CD4-positive, alpha-beta T cell treated with Interleukin-21 for 1 hour (primary cell): Measurements from ENCODE around the gene AANAT.

ENCODE experiments used
- DNase-seq: peaks from one replicate; pipeline ENCODE4 v3.0.0-alpha.2; 2020

Gene AANAT

GRCh38 chr17:76467366-76467765 is at the start of gene AANAT:
Gene AANAT, plus strand, starts transcription at chr17:76467603. Its CDS starts 1,144 bp downstream, at chr17:76468747.
- DNase-seq, result no peak

GRCh38 chr17:76419576-76420260 is 47.7 kb upstream of the AANAT start:
- no peak for DNase-seq

- DNase-seq, result no peak
Measured at GRCh38 chr17:76420356-76421043, 46.9 kb upstream of the AANAT start.

GRCh38 chr17:76421044-76421407 is 46.4 kb upstream of the AANAT start:
- DNase-seq, result no peak

- no peak for DNase-seq
Measured at GRCh38 chr17:76422406-76422805, 45.0 kb upstream of the AANAT start.

- no peak for DNase-seq
Measured at GRCh38 chr17:76422860-76423259, 44.5 kb upstream of the AANAT start.

- no peak for DNase-seq
Measured at GRCh38 chr17:76426853-76427252, 40.5 kb upstream of the AANAT start.

- DNase-seq, result no peak
Measured at GRCh38 chr17:76427501-76428231, 39.7 kb upstream of the AANAT start.

GRCh38 chr17:76428511-76428910 is 38.9 kb upstream of the AANAT start:
- DNase-seq, result no peak

GRCh38 chr17:76431509-76431908 is 35.9 kb upstream of the AANAT start:
- no peak for DNase-seq

GRCh38 chr17:76432004-76432403 is 35.4 kb upstream of the AANAT start:
- no peak for DNase-seq

GRCh38 chr17:76432712-76433336 is 34.6 kb upstream of the AANAT start:
- peak; percentile 11 for DNase-seq

- DNase-seq, result no peak
Measured at GRCh38 chr17:76433693-76434092, 33.7 kb upstream of the AANAT start.

- no peak for DNase-seq
Measured at GRCh38 chr17:76434870-76435269, 32.5 kb upstream of the AANAT start.

- DNase-seq, result no peak
Measured at GRCh38 chr17:76435751-76436150, 31.7 kb upstream of the AANAT start.

GRCh38 chr17:76437467-76438402 is 29.7 kb upstream of the AANAT start:
- DNase-seq, result no peak

- no peak for DNase-seq
Measured at GRCh38 chr17:76438906-76439305, 28.5 kb upstream of the AANAT start.

- no peak for DNase-seq
Measured at GRCh38 chr17:76439314-76439928, 28.0 kb upstream of the AANAT start.

GRCh38 chr17:76440751-76441362 is 26.5 kb upstream of the AANAT start:
- DNase-seq, result no peak

- DNase-seq, result no peak
Measured at GRCh38 chr17:76441686-76442340, 25.6 kb upstream of the AANAT start.
